HG02885 (cell line): Measurements from ENCODE around the gene PHF21B.
"Not testable (repeated sequence)": the region's sequence is repeated elsewhere in the genome, so short reads cannot be mapped to it uniquely, and the experiment has no call there.

ENCODE experiments used
- ATAC-seq: cut with Tn5 transposase; IDR thresholded peaks from one replicate; pipeline ENCODE4 v1.9.1; 2021; ENCODE audit warnings: mild to moderate bottlenecking; ENCODE audit not compliant: unreplicated experiment, poor library complexity

The PHF21B gene

DNA sequence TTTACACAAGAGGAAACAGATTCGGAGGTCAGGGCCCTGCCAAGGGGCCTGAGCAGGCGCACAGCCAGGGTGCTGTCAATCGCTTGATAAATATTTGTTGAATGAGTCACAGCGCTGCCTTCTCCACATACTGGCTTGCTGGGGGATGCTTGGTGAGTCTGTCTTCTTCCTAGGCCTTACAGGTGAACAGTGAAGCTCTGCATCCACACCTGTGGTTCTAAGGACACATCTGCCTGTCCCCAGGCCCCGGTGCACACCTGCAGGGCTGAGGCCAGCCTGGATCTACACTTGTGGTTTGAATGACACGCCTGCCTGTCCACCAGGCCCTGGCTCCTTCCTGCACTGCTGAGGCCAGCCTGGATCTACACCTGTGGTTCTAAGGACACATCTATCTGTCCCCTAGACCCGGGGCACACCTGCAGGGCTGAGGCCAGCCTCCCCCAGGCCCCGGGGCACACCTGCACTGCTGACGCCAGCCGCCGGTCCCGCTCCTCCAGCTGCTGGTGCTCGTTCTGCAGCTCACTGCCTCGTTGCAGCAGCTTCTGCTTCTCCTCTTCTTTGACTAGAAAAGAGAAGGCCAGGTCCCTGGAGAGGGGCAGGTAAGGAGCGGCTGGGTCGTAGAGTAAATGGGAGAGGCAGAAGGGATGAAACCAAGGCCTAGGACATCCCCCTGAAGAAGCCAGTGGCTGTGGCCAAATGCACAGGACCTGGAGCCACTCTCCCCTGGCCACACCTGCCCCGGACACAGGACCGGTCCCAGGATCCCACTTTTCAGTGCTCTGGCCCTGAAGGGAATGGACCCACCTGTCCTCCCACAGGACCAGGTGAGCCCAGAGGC is 124.6 kb downstream of the PHF21B start:
- no peak for ATAC-seq

DNA sequence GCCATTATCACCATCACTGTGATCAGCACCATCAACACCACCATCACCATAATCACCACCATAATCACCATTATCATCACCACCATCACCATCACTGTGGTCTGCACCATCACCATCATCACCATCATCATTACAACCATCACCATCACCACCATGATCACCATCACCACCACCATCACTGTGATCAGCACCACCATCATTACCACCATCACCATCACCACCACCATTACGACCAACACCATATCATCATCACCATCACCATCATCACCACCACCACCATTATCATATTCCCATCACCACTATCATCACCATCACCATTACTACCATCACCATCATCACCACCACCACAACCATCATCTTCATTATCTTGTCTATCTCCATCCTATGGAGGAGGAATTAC is 125.2 kb downstream of the PHF21B start:
- ATAC-seq: no peak

DNA sequence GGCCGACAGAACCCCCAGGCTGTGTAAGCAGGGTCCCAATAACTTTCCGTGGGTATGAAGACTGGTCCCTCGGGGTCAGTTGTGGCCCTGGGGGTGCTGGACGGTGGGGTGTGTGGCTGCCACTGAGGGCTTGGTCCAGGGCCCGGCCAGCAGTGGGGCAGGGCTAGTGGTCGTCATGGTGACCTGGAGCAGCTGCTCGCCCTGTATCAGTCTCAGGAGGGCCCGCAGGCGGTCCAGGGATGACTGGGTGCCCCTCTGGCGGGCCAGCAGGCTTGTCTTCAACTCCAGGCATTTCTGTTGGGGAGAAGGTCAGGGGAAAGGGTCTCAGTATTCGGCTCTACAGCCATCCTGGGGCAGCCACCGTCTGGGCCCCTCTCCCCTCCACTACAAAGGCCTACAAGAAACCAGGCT is 126.8 kb downstream of the PHF21B start:
- ATAC-seq: no peak

DNA sequence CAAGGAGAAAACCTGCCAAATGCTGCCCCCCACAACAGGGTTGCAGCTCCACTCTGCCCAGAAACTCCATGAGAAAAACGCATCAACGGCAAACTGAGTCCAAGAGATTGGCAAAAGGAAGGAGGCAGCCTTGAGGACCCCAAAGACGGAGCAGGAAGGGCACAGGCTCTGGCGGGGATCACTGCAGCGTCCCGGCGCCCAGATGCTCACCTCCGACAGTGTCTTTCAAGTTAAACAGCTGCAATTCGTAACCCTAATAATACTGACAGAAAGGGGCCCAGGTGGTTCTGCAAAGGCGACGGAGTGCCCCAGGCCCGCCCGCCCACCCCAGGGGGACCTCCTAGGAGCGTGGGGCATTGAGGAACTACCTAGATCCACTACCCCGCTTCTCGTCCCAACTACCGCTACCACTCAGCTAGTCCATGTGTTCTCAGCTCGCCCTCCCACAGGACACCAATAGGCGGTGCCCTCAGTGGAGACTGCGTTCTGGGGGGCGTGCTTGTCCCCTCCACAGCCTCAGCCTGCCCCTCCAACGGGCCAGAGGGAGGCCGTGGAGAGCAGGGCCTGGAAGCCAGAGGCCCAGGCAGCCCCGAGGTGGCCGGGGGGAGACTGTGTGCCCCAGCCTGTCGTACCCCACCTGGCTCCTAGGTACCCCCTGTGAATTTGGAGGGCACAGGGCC is 127.4 kb downstream of the PHF21B start:
- no peak for ATAC-seq

DNA sequence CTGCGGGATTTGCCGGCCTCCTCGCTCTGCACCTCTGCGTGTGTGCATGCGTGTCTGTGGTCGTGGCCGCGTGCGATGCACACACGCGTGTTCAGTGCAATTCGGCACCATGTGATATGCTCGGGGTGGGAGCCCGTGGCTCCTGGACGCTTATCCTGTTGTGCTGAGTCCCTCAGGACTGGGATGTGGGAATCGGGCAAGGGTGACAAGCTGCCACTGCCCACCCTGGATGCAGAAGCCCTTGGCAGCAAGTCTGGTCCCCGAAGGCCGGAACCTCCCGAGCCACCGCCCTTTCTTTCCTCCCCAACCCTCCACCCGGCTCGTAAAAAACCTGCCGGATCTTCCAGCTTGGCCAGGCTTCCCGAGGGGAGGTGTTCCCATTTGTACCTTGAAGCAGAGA is 128.2 kb downstream of the PHF21B start:
- ATAC-seq: no peak

DNA sequence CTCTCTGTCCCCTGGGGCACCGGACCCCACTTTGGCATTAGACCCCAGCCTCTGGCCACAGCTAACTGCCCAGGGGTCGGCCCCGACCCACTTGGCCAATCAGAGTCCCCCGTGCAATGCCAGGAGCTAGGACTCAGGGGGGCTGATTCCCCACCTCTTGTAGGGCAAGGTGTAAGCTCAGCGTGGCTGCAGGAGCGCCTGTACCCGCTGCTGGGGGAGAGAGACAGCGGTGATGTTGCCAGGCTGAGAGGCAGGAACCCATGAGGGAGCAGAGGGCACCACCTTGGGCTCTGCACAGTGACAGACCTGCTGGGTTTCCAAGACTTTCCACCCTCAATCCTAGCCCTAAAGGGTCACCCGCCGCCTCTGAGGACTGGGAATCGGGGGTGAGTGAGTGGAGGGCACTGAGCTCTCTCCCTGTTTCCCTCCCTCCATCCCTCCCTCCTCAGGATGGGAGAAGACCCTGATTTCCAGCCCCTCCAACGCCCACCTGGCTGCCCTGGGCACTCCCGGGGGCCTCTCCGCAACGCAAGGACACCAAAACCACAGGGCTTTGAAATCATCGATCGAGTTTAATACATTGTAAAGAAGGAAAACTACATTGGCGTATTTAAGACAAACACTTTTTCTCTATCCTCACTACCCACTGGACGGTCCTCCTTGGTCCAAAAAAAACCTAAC is 129.1 kb downstream of the PHF21B start:
- no peak for ATAC-seq

DNA sequence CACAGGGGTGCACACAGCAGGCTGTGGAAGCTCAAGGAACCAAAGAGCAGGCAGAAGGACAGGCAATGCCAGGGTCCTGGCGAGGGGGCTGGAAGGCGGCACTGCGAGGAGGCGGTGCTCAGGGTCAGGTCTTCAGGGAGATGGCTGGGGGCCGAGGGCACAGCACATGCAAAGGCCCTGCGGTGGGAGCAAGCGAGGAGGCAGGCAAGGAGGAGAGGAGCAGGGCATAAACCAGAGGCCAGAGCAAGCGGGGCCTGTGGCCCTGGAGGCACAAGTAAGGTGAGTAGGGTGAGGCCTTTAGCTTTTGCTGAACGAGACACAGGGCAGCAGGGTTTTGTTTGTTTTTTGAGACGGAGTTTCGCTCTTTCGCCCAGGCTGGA is 130.5 kb downstream of the PHF21B start:
- no peak for ATAC-seq

DNA sequence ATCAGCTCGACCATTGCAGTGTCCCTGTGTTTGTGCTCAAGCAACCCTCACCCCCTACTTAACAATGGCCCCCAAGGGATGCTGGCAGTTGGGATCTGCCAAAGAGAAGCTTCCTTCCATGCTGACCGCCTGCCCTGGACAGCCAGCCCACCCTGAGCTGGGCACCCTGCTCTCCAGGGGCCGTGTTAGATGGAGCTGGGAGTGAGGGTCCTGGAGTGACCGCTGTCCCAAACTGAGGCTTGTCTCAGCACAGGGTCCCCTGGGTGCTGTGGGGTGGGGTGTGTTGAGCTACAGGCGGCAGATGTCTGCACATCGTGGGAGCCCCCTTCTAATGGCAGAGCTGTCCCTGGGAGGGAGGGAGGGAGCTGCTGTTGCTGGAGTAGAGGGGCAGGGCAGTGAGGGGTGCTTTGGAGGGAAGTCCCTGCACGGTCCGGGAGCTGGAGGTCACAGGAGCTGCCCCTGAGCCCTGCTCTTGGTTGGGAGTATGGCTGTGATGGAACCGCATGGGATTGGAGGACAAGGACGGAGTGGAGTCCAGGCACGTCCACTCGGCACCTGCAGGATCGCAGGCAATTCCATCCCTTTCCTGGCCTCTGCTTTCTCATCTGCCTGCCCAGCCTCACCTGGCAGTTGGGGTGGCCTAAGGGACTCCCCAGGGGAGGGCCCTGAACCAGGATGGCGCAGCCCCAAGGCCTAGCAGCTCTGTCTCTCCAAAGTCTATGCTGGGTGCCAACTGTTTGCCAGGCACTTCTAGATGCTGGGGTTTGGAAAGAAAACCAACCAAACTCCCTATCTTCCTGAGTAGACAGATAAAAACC is 131.1 kb downstream of the PHF21B start:
- ATAC-seq: no peak

DNA sequence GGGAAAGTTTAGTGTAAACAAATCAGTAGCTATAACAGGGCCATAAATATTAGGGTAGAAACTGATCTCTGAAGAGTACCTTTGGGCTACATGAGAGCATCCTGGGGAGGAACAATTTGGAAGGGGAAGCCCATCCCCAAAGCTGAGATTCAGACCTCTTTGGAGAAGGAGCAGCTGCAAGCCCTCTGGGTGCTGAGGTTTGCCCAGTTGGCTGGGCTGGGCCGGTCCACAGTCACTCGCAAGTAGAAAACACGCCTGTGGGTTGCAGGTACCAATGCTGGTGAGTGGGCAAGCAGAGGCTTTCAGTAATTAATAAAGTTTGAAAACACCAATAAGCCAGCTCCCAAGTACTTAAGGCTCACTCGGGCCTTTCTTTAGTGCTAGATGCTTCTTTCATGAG is 132.9 kb downstream of the PHF21B start:
- no peak for ATAC-seq

DNA sequence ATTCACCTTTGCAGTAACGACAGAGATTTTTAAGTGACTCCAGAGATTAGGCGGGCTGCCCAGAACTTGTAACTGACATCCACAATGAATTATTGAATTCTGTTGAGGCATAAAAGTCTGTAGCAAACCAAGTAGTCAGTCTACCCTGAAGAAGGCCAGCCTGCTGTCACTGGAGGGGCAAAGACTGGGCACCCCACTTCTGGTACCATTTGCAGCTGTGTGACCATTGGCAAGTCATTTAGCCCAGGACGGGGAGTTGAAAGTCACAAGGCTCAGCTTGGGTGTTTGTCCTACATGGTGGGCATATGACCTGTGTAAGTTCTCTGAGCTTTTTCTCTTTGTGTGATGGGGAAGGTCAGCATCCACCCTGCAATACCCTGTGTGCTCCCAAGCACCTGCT is 138.0 kb downstream of the PHF21B start:
- no peak for ATAC-seq

DNA sequence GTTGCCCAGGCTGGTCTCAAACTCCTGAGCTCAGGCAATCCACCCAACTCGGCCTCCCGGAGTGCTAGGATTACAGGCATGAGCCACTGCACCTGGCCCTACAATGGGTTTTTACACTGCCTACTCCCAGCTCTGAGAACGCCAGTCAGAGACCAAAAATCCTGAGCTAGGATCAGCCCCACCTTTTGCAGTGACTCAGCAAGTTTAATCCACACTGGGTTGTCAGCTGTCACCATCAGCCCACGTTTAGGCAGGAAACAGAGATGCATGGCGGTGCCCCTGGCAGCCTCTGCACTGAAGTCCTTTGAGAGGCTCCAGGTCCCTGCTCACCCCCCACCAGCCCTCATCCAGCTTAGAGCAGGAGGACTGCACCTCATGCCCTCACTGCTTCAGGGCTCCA is 139.8 kb downstream of the PHF21B start:
- no peak for ATAC-seq

DNA sequence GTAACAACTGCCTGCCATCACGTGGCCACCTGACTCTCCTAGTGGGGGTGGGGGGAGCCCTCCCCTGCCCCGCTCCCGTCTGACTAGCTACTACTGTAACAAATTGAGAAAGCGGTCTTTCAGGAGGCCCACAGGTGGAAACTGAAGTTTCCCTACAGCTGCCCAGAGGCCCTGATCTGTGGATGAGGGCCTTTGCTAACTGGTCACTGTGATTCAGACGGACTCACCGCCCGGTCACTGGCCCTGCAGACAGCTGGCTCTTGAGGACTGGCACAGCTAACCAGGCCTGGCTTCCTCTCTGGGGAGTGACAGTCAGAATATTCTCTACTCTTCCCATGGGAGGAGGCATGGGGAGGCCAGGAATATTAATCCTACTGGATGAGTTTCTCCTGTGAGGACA is 140.6 kb downstream of the PHF21B start:
- ATAC-seq: no peak

DNA sequence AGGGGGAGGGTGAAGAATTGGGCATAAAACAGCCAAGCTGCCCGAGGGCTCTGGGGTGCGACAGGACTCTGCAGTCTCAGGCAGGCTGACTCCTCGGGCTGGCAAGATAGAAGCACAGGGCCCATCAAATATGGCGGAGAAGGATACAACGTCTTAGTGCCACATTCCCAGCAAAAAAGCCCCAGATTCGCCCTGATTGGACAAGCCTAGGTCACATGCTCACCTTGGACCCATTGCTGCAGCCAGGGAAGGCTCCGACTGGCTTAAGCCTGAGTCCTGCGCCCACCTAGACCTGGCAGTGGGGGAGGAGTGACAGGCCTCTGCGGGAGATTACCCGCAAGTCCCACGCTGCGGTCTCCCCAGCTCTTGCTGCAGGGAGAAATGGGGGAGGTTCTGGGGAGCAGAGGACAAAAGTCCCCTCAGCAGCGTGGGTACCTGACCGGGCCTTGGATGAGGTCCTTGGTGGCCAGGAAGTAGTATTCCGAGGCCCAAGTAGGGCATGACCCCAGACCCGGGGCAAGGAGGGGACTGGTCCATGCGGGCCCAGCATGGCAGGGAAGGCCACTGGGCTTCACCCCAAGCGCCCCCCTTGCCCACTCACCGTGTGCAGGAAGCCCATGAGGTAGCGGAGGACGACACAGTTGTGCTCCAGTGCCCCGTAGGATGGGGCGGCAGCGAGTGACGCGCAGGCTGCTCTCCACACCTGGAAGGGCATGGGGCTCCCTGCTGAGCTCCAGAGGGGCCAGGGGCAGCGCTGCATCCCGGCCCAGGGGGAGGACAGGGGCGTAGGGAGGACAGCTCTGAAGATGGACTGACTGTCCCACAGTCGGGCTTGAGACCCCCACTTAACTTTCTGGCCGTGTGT is 144.4 kb downstream of the PHF21B start:
- ATAC-seq: no peak

DNA sequence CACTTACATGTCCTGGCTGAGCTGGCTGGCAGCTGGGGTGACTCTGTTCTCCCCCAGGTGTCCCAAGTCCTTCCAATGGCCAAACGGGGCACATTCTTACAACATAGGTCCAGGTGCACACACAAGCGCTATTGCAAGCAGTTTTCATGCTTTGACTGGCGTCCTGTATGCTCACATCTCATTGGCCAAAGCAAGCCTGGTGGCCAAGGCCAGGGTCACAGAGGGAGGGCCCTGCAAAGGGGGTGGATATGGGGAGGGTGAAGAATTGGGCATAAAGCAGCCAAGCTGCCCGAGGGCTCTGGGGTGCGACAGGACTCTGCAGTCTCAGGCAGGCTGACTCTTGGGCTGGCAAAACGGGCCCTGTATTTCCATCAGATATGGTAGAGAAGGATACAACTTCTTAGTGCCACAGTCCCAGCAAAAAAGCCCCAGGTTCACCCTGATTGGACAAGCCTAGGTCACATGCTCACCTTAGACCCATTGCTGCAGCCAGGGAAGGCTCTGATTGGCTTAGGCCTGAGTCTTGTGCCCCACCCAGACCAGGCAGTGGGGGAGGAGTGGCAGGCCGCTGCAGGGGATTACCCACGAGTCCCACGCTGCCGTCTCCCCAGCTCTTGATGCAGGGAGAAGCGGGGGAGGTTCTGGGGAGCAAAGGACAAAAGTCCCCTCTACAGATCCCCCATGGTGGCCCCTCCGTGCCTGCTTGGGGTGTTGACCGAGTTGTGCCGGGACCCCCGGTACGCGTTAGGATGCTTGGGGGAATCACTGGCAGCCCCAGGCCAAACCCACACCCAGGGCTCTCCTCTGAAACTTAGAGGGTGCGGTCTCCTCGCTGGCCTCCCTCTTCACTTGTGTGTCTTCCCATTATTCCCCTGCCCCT is 146.6 kb downstream of the PHF21B start:
- no peak for ATAC-seq

DNA sequence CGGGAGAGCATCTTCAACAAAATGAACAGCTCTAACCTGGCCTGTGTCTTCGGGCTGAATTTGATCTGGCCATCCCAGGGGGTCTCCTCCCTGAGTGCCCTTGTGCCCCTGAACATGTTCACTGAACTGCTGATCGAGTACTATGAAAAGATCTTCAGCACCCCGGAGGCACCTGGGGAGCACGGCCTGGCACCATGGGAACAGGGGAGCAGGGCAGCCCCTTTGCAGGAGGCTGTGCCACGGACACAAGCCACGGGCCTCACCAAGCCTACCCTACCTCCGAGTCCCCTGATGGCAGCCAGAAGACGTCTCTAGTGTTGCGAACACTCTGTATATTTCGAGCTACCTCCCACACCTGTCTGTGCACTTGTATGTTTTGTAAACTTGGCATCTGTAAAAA is 147.5 kb downstream of the PHF21B start:
- ATAC-seq: no peak

DNA sequence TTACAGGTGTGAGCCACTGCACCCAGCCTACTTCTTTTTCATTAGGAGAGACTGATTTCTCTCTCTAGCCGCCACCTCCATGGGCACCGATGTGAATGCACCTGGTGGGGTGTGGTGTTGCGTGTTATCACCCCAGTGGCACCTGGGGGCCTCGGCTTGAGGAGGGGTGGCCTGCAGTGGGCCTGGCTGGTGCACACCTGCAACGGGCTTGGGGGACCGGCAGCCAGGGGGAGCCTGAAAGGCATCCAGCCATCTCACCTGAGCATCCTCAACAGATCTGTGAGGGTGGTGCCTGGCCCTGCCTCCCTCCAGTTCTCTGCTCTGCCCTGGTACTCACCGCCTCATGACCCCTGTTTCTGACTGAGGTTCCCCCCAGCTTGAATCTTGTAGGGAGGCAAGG is 148.6 kb downstream of the PHF21B start:
- ATAC-seq: no peak

DNA sequence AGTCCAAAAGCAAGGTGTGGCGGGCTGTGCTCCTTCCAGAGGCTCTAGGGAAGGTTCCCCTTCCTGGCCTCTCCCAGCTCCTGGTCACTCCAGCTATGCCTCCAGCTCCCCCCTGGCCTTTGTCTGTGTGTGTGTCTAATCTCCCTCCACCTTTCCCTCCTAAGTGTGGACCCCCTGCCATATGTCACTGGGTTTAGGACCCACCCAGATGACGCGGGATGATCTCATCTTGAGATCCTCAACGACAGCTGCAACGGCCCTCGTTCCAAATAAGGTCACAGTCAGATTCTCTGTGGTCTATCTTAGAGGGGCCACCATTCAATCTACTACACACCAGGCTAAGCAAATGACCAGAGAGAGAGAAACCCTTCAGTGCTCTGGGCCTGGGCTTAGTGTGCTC is 149.5 kb downstream of the PHF21B start:
- no peak for ATAC-seq

DNA sequence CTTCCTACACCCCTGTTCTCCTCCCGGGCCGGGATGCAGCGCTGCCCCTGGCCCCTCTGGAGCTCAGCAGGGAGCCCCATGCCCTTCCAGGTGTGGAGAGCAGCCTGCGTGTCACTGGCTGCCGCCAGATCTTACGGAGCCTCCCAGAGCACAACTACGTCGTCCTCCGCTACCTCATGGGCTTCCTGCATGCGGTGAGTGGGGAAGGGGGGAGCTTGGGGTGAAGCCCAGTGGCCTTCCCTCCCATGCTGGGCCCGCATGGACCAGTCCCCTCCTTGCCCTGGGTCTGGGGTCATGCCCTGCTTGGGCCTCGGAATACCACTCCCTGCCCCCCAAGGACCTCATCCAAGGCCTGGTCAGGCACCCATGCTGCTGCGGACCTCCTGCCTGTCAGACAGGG is 150.2 kb downstream of the PHF21B start:
- ATAC-seq: no peak

DNA sequence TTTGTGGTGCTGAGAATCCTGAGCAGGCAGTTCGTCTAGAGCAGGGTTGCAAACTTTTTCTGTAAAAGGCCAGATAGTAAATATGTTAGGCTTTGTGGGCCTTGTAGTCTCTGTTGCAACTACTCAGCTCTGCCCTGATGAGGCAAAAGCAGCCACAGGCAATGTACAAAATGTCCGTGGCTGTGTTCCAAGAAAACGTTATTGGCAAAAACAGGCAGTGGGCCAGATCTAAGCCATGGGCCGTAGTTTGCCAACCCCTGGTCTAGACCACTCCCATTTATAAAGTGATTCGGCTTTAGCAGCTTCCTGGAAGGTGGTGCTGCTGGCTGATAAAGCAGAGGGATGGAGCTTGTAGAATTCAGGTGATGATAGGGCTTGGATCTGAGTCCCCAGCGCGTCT is 151.0 kb downstream of the PHF21B start:
- ATAC-seq: not testable (repeated sequence)
